Stimulated activated CD8-positive, alpha-beta memory T cell treated with anti-CD3 and anti-CD28 coated beads, Interleukin-15, amount 100 ng/mL, for 24 hours (primary cell): ENCODE measurements around the gene CEL.
"Not testable (repeated sequence)": the region's sequence is repeated elsewhere in the genome, so short reads cannot be mapped to it uniquely, and the experiment has no call there.

Experiments used
- DNase-seq: peaks from one replicate; pipeline ENCODE4 v3.0.0-alpha.2; 2020; ENCODE audit warnings: low read depth

CEL gene

DNA sequence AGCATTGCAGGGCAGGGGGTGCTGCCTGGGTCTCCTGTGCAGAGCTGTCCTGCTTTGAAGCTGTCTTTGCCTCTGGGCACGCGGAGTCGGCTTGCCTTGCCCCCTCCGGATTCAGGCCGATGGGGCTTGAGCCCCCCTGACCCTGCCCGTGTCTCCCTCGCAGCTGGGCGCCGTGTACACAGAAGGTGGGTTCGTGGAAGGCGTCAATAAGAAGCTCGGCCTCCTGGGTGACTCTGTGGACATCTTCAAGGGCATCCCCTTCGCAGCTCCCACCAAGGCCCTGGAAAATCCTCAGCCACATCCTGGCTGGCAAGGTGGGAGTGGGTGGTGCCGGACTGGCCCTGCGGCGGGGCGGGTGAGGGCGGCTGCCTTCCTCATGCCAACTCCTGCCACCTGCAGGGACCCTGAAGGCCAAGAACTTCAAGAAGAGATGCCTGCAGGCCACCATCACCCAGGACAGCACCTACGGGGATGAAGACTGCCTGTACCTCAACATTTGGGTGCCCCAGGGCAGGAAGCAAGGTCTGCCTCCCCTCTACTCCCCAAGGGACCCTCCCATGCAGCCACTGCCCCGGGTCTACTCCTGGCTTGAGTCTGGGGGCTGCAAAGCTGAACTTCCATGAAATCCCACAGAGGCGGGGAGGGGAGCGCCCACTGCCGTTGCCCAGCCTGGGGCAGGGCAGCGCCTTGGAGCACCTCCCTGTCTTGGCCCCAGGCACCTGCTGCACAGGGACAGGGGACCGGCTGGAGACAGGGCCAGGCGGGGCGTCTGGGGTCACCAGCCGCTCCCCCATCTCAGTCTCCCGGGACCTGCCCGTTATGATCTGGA is 2.7 kb downstream of the CEL start:
- DNase-seq, result no peak

DNA sequence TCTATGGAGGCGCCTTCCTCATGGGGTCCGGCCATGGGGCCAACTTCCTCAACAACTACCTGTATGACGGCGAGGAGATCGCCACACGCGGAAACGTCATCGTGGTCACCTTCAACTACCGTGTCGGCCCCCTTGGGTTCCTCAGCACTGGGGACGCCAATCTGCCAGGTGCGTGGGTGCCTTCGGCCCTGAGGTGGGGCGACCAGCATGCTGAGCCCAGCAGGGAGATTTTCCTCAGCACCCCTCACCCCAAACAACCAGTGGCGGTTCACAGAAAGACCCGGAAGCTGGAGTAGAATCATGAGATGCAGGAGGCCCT is 3.2 kb downstream of the CEL start:
- no peak for DNase-seq

DNA sequence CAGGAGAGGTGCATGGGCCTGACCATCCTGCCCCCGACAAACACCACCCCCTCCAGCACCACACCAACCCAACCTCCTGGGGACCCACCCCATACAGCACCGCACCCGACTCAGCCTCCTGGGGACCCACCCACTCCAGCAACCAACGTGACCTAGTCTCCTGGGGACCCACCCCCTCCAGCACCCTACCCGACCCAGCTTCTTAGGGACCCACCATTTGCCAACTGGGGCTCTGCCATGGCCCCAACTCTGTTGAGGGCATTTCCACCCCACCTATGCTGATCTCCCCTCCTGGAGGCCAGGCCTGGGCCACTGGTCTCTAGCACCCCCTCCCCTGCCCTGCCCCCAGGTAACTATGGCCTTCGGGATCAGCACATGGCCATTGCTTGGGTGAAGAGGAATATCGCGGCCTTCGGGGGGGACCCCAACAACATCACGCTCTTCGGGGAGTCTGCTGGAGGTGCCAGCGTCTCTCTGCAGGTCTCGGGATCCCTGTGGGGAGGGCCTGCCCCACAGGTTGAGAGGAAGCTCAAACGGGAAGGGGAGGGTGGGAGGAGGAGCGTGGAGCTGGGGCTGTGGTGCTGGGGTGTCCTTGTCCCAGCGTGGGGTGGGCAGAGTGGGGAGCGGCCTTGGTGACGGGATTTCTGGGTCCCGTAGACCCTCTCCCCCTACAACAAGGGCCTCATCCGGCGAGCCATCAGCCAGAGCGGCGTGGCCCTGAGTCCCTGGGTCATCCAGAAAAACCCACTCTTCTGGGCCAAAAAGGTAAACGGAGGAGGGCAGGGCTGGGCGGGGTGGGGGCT is 4.6 kb downstream of the CEL start:
- DNase-seq, result no peak

DNA sequence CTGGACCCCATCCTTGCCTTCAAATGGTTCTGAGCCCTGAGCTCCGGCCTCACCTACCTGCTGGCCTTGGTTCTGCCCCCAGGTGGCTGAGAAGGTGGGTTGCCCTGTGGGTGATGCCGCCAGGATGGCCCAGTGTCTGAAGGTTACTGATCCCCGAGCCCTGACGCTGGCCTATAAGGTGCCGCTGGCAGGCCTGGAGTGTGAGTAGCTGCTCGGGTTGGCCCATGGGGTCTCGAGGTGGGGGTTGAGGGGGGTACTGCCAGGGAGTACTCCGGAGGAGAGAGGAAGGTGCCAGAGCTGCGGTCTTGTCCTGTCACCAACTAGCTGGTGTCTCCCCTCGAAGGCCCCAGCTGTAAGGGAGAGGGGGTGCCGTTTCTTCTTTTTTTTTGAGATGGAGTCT is 5.2 kb downstream of the CEL start:
- no peak for DNase-seq

DNA sequence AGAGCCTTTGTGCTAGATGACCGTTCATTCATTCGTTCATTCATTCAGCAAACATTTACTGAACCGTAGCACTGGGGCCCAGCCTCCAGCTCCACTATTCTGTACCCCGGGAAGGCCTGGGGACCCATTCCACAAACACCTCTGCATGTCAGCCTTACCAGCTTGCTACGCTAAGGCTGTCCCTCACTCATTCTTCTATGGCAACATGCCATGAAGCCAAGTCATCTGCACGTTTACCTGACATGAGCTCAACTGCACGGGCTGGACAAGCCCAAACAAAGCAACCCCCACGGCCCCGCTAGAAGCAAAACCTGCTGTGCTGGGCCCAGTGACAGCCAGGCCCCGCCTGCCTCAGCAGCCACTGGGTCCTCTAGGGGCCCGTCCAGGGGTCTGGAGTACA is 6.0 kb downstream of the CEL start:
- no peak for DNase-seq

DNA sequence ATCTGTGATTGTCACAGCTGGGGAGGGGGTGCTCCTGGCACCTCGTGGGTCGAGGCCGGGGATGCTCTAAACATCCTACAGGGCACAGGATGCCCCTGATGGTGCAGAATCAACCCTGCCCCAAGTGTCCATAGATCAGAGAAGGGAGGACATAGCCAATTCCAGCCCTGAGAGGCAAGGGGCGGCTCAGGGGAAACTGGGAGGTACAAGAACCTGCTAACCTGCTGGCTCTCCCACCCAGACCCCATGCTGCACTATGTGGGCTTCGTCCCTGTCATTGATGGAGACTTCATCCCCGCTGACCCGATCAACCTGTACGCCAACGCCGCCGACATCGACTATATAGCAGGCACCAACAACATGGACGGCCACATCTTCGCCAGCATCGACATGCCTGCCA is 6.7 kb downstream of the CEL start:
- DNase-seq, result not testable (repeated sequence)

DNA sequence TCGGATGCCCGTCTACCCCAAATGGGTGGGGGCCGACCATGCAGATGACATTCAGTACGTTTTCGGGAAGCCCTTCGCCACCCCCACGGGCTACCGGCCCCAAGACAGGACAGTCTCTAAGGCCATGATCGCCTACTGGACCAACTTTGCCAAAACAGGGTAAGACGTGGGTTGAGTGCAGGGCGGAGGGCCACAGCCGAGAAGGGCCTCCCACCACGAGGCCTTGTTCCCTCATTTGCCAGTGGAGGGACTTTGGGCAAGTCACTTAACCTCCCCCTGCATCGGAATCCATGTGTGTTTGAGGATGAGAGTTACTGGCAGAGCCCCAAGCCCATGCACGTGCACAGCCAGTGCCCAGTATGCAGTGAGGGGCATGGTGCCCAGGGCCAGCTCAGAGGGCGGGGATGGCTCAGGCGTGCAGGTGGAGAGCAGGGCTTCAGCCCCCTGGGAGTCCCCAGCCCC is 8.8 kb downstream of the CEL start:
- not testable (repeated sequence) for DNase-seq

DNA sequence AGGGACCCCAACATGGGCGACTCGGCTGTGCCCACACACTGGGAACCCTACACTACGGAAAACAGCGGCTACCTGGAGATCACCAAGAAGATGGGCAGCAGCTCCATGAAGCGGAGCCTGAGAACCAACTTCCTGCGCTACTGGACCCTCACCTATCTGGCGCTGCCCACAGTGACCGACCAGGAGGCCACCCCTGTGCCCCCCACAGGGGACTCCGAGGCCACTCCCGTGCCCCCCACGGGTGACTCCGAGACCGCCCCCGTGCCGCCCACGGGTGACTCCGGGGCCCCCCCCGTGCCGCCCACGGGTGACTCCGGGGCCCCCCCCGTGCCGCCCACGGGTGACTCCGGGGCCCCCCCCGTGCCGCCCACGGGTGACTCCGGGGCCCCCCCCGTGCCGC is 9.2 kb downstream of the CEL start:
- DNase-seq, result not testable (repeated sequence)

DNA sequence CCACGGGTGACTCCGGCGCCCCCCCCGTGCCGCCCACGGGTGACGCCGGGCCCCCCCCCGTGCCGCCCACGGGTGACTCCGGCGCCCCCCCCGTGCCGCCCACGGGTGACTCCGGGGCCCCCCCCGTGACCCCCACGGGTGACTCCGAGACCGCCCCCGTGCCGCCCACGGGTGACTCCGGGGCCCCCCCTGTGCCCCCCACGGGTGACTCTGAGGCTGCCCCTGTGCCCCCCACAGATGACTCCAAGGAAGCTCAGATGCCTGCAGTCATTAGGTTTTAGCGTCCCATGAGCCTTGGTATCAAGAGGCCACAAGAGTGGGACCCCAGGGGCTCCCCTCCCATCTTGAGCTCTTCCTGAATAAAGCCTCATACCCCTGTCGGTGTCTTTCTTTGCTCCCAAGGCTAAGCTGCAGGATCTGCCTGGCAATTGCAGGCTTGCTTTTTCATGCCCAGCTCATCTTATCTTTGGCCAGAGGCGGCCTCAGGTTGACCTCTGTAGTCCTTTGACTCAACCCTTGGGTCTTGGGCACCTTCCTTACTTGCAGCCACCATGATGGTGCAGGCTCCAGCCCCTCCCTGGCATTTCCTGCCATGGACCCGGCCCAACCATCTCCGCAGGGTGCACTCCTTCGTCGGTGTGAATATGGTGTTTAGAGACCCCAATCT is 9.8 kb downstream of the CEL start:
- no peak for DNase-seq

DNA sequence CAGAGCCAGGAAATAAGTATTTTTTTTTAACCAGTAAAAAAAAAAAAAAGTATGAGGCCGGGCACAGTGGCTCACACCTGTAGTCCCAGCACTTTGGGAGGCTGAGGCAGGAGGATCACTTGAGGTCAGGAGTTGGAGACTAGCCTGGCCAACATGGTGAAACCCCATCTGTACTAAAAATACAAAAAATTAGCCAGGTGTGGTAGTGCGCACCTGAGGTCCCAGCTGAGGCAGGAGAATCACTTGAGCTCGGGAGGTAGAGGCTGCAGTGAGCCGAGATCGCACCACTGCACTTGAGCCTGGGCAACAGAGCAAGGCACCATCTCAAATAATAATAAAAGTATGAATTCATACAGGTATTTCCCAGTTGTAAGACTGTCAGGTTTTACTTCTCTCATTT is 10.4 kb downstream of the CEL start:
- DNase-seq, result not testable (repeated sequence)

DNA sequence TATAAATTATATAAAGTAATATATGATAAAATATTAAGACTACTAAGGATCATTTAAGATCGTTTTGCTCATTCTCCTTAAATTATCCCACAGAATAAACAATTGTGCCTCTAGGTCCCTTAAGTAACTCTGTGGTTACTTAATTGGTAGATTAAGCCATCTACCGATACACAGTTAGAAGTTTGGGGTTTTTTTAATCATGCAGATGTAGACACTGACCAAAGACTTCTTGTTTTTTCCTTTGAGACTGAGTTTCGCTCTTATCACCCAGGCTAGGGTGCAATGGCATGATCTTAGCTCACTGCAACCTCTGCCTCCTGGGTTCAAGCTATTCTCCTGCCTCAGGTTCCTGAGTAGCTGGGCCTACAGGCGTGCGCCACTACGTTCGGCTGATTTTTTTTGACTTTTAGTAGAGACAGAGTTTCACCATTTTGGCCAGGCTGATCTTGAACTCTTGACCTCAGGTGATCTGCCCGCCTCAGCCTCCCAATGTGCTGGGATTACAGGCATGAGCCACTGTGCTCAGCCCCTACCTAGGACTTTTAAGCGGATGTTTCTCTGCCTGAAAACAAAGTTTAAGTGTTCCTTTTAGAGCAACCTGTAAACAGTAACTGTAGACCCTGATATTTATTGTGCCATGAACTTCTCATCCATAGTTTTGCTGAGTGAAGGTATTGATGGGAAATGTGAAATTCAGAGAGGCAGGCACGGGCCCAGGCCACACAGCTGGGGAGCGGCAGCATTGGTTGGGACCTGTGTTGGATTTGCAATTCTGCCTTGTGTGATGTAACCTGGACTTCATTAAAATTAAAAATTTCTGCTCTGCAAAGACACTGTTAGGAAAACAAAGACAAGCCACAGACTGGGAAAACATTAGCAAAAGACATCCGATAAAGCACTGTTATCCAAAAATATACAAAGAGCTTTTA is 11.6 kb downstream of the CEL start:
- no peak for DNase-seq

DNA sequence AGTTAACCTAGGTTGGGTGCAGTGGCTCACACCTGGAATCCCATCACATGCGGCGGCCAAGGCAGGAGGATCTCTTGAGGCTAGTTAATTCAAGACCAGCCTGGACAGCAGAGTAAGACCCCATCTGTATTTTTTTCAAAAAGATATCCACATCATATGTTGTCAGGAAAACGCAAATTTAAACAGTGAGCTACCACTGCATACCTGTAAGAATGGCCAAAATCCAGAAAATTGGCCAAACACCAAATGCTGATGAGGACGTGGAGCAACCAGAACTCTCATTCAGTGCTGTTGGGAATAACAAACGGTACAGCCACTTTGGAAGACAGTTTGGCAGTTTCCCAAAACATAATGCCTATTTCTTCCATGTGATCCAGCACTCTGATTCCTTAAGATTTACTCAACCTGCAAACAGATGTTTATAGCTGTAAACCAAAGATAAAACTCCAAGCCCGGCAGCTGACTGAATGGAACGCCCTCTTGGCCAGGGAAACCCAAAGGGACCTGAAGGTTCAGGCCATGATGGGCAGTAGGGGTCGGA is 12.4 kb downstream of the CEL start:
- DNase-seq, result no peak

DNA sequence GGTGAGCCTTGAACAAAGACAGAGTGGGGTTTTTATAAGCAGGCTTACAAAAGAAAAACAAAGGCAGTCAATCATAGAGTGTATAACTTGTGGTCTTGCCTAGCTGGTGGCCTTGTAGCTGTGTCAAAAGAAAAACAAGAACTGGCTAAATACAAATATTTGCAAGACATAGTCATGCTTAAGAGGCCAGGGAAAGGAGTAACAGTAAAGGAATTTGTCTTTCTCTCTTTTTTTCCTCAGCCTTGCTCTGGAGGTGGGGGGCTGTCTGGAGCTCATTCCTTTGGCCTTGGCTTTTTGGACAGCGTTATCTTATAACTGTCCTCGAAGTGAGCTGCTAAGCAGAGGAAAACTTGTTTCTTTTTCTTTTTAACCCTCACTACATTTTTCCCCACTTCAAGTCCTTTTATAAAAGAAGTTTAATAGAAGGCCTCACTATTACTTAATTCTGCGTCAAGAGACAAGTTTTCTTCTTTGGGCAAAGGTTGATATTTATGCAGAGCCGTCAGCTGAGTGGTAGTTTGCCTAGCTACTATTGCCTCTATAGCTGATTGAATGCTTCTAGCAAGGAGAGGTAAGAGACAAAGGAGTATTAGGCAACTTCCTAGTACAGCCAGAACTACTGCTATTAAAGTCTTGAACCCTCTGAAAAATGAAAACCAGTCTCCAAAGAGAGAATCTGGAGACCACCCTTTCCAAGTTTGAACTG is 14.3 kb downstream of the CEL start:
- DNase-seq, result no peak

DNA sequence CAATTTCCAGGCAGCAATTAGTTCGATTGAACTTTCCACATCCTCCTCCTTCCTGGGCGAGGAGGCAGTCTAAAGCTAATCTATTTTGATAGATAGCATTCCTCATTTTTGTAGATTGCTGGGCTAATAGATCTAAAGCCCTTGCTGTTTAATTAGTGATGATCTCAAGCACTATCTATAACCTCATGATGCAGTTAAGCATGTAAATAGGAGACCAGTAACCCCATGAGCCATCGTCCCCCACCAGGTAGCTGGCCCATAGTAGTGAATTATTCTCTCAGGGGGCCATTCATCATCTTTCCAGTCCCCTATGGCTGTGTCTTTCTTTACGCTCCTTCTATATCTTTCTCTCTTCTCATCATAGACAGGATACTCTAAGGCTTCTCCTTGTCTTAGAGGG is 14.9 kb downstream of the CEL start:
- DNase-seq, result no peak

DNA sequence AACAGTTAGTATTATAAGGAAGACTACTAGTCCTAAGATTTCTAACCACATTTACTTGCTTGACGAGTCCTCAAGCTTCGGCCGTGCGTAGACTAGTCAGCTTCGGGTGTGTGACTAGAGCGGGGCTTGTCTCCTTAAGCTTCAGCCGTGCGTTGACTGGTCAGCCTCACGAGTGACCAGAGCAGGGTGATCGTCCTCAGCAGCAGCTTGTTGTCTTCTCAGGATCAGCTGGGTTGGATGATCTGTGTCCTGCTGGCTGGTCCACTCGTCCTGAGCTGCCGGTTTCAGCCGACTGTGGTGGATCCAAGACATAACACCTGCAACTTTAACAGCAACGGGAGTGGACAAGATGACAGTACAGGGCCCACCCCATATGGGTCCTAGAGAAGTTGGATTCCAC is 16.7 kb downstream of the CEL start:
- DNase-seq, result no peak

DNA sequence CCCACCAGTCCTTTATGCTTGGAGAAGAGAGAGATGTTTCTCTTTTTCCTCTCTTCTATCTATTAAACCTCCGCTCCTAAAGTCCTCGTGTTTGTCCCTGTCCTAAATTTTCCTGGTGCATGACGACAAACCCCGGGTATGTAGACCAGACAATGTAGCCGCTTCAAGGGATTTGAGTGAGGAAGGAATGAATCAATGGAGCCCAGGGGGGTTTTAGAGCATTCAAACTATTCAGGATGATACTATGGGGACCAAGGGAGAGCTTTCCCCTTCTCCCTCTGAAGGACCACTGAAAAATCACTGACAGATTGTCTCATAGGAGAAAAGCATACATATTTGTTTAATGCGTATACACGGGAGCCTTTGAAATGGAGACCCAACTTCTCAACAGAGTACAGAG is 18.4 kb downstream of the CEL start:
- no peak for DNase-seq

DNA sequence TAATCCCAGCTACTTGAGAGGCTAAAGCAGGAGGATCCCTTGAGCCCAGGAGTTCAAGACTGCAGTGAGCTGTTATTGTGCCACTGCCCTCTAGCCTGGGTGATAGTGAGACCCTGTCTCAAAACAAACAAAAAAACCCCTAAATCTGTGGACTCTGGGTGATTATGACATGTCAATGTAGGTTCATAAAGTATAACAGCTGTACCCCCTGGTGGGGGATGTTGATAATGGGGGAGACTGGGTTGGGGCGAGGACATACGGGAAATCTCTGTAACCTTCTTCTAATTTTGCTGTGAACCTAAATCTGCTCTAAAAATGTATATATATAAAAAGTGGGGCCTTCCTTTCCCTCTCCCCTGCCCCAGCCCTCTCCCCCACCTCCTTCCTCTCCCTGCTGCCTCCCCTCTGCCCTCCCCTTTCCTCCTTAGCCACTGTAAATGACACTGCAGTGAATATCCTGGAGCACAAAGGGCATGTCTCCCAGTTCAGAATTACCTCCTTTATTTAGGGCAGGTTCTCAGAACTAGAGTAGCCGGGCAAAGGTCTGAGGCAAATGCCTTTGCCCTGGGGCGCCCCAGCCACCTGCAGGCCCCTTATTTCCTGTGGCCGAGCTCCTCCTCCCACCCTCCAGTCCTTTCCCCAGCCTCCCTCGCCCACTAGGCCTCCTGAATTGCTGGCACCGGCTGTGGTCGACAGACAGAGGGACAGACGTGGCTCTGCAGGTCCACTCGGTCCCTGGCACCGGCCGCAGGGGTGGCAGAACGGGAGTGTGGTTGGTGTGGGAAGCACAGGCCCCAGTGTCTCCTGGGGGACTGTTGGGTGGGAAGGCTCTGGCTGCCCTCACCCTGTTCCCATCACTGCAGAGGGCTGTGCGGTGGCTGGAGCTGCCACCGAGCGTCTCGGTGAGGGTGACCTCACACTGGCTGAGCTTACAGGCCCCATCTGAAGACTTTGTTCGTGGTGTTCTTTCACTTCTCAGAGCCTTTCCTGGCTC is 19.3 kb downstream of the CEL start:
- DNase-seq, result not testable (repeated sequence)

DNA sequence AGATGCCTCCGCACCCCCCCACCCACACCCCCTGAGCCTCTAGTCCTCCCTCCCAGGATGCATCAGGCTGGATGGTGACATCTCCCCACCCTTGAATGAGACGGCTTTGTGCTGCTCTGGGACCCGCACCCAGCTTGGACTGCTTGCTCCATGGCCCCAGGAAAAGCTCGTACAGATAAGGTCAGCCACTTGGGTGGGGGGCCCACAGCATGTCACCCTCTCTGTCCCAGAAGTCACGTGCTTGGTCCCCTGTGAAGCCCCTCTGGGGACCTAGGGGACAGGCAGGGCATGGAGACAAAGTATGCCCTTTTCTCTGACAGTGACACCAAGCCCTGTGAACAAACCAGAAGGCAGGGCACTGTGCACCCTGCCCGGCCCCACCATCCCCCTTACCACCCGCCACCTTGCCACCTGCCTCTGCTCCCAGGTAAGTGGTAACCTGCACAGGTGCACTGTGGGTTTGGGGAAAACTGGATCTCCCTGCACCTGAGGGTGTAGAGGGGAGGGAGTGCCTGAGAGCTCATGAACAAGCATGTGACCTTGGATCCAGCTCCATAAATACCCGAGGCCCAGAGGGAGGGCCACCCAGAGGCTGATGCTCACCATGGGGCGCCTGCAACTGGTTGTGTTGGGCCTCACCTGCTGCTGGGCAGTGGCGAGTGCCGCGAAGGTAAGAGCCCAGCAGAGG is 20.3 kb downstream of the CEL start:
- DNase-seq, result not testable (repeated sequence)

DNA sequence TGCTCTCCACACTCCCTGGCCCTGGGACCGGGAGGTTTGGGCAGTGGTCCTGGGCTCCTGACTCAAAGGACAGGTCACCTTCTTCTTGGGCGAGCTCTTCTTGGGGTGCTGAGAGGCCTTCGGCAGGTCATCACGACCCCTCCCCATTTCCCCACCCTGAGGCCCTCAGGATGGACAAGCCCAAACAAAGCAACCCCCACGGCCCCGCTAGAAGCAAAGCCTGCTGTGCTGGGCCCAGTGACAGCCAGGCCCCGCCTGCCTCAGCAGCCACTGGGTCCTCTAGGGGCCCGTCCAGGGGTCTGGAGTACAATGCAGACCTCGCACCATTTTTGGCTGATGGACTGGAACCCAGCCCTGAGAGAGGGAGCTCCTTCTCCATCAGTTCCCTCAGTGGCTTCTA is 21.9 kb downstream of the CEL start:
- not testable (repeated sequence) for DNase-seq
